GM18907 (cell line): ENCODE measurements around the gene NUP210.
A peak's percentile ranks its signal among the peaks of the same experiment; 100 is the strongest.

Source experiments
- ATAC-seq: cut with Tn5 transposase; IDR thresholded peaks from one replicate; pipeline ENCODE4 v1.9.1; 2021; ENCODE audit warnings: mild to moderate bottlenecking, moderate library complexity; ENCODE audit not compliant: unreplicated experiment

The NUP210 gene

DNA sequence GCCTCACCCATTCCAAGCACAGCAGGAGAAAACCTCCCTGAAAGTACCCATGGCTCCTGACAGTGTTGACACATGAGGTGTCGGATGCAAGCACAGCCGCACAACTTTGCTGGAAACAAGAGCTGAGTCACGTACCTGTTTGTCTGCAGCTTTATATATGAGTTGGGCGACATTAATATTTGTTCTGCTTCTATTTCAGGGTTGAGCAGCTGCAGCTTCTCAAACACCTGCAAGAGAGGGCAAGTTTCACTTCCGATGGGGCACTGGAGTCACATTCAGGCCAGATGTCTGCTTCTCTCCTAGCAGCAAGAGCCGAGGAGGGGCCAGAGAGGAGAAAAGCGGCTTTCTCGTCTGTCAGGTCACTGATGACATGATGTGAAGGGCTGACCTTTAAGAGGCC lies 88.0 kb downstream of the NUP210 start:
- ATAC-seq, result peak; percentile 90

DNA sequence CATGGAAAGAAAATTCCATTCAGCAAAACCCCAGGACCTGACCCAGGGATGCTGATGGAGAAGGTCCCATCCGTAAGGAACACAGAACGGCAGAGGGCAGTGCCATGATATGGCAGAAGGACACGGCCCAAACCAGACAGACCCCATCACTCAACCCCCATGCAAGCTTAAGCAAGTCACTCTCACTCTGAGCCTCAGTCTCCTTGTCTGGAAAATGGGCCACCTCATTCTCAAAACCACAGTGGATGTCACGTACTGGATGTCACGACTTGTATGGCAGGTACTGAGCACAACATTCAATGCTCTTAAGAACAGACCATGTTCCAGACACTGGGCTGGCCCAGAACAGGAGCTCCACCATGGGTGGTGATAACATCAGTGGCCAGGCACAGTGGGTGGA lies 90.4 kb downstream of the NUP210 start:
- no peak for ATAC-seq

DNA sequence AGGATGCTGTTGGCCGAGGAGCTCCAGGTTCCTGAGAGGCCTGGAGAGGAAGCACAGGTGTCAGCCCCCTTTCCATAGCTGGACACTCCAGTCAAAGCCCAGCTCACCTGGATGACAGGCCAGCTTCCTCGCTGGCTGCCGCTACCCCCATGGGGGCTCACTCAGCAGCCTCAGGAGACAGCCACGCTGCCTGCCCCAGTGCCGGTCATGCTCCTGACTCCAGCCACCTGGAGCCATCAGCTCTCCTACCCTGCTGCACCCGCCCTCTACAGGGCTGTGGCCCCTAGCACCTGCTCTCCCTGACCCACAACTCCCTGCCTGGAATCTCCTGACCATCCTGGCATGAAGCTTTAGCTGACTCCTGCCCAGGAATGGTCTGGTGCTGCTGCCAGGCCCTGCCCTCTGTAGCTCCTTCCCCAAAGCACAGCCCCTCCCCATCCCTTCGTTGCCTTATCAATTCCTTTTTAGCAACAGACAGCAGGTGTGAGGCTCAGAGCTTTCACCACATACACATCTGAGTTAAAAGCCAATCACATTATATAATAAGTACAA lies 94.2 kb downstream of the NUP210 start:
- no peak for ATAC-seq

DNA sequence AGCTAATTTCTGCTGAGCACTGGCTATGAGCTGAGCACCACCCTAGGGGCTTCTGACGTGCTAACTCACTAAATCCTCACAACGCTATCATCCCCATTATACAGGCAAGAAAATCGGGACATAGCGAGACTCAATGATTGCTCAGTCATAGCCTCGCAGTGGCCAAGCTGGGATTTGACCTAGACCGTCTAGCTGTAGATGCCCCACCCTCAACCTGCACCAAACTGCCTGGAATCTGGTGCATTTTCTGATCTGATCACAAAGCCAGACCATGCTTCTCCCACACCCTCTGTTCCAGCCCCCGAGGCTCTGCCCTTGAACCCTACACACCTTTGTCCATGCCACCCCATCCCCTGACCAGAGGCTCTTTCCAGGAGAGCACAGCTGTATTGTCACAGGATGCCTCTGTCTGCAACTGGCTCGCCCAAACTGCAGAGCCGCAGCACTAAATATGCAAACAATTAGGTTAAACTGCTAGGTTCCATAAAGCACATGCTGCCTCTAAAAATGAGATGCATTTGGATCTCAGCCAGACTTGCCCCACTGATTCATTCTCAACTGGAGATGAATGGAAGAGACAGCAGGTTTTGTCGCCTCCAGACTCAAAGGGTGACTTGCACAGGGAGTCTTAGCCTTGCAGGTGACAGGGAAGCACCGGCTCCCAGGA lies 95.2 kb downstream of the NUP210 start:
- no peak for ATAC-seq

DNA sequence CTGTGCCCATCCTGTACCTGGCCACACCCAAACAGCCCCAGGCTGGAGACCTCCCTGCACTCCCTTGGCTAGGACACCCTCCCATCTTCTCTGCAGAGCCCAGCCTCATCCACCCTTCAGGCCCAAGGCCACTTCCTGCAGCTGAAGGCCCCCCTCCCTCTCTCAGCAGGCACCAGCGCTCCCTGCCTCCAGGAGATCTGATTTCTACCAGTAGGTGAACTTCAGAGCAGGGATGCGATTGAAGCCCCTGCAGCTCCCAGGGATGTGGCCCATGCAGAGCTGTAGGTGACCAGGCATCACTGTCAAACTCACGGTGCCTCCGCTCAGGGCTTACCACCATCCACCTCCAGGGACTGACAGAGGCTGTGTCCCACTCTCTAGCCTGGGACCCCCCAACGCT lies 96.3 kb downstream of the NUP210 start:
- ATAC-seq, result no peak

DNA sequence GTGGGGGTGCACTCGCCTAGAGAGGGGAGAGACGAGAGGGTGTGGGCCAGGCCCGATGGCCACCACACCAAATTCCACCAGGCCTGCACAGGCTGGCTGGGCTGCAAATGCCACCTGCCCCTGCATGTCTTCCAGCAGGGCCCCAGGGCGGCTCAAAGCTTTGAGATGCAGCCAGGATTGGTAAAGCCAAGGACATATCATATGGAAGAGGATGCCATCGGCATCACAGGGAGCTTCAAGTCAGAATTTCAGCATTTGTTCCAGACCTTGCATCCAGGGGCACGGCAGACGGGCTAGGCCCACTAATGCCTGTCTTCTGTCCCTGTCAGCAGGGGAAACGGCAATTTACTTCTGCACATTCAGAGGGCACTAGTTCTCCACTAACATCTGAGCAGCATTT lies 97.8 kb downstream of the NUP210 start:
- ATAC-seq, result no peak

DNA sequence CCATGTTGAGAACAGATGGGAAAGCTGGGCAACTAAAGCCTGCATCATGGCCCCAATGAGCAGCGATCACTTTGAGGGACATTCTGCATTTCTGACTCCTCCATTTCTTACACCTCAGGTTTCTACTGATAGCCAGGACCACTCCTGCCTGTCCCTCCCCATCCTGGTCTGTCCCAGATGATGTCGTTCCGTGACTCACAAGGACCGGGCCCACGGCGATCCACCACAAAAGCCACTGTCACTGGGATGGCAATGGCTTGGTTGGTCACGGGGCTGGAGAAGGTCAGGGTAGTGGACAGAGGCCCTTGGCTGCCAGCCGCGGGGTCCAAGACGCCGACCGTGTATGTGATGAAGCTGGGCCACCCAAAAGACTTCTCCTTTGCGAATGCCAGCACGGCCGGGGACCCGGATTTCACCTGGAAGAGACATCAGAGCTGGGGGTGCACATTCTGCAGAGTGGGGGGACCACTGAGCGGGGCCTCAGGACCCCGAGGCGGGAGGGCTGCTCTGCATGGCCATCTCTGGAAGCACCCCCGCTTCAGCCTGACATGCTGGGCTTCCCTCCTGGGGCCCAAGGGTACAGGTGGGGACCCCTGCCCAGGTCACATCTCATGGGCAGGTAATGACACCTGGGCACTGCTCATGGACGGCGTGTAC lies 100.4 kb downstream of the NUP210 start:
- ATAC-seq, result no peak

DNA sequence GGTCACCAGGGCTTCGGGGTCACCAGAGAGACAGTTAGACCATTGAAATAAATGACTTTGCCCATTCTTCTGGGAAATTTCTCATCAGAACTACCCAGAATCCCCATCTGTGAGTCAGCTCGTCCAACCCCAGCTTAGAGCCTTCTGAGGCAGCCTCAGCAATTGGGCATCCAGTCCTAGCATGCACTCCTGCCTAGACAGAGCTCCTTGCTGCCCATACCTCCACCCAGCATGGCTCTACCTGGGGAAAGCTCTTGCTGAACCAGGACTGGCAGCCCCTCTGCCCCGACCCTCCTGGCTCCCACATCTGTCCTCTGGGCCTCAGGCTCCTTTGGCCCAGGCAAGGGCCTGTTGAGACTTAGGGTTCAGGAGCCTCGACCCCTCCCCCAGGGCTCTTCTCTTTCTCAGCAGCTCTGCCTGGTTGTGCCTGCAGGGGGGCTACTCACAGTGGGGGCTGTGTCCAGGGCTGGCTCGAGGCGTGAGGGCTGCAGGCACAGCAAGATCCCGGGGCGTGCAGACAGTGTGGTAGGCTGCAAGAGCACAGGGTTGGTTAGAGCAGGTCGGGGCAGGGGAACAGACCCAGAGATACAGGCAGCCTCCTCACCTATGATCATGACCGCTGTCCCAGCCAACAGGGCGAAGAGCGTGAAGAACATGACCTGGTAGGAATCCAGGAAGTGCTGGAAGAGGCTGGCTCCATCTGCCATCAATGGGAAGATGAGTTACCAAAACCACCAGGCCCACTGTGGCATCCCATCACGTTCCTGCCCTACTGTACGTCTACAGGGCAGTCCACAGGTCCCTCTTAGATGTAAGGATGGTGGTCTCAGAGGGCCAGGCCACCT lies 101.3 kb downstream of the NUP210 start:
- no peak for ATAC-seq

DNA sequence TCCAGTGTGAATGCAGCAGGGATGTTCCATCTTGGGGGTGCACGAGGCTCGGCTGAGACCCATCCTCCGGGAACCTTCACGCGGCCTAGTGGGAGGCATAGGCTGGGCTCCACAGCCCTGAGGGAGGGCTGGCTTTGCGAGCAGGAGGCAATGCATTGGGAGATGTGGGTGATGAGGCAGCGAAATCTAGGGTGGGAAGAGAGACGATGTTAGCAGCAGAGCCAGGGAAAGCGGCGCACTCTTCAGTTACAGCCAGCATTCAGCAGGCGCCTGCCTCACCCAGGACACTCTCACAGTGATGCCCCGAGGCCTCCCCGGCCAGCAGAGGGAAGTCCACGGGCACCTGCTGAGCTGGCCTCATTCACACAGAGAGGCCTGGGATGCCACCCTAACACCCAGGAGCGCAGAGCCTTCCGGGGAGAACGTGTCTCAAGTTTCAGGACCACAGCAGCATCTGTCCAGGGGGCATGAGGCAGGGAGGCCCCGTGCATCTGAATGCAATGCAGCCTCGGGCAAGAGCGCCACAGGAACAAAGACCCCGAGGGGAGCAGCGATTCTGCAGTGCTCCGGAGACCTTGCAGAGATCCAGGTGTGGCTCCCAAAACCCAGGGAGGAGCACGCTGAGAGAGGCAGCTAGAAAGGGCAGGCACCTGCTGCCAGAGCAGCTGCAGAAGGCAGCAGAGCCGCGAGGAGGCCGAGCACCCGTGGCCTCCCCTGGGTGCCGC lies 102.4 kb downstream of the NUP210 start:
- no peak for ATAC-seq

DNA sequence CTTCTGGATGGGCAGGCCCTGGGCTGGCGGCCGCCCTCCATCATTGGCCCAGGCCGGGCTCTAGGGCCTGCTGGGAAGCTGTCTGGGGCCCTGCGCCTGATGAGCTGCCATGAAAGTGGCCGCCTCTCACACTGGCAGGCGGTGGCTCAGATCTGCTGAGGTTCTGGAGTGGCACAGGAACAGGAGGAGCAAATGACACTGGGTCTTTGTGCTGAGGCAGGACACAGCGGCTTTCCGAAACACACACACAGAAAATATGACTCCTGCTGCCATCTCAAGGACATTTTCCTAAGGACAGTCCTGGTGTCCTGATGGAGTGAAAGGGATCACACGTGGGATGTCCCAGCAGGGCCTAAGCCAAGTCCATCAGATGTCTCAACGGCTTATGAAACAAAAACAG lies 103.5 kb downstream of the NUP210 start:
- no peak for ATAC-seq

DNA sequence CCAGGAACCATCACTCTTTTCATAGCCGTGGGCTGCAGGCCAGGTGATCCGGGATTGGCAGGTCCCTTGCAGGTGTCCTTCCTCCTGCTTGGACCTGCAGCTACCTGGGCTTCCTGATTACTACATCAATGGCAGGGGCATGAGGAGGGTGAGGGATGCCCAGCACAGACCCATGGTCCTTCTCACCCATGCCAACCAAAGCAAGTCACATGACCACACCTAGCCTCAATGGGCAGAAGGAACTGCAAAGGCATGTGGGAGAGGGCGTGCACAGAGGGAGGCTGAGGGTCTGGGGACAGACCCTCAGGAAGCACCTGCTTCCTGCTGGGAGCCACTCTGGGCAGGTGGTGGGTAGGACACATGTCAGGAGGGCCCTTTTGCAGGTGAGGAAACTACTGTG lies 105.2 kb downstream of the NUP210 start:
- ATAC-seq, result no peak

DNA sequence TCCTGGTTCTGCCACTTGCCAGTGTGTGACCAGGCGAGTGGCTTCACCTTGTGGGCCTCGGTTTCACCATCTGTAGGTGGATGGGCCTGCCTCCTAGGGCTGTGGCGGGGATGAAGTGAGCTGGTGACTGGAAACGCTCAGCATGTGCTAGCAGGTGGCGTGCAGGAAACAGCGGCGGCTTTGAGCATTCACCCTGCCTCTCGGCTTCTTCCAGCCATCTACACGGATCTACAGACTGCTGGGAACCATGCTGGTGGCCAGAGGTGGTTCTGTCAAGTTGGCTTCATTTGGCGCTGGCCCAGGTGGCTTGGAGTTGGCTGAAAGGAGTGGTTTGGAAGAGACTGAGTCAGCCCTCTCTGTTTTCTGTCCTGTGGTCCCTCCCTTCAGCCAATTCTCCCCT lies 106.3 kb downstream of the NUP210 start:
- no peak for ATAC-seq

DNA sequence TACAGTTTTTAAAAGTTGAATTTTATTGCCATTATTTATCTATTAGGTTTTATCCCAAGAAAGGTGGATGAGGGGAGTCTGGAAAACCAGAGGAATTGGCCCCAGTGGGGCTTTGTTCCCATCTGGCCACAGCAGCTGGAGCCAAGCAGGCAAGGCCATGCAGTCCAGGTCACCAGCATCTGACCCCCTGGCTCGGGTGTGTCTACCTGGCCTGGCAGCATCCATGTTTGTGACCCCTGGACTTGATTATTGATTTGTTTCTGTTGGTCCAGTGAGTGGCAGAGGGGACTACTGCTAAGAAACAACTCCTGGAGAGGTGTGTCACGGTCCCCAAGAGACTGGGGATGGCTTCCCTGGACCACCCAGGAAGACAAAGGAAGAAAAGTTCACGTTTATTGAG lies 111.1 kb downstream of the NUP210 start:
- no peak for ATAC-seq

DNA sequence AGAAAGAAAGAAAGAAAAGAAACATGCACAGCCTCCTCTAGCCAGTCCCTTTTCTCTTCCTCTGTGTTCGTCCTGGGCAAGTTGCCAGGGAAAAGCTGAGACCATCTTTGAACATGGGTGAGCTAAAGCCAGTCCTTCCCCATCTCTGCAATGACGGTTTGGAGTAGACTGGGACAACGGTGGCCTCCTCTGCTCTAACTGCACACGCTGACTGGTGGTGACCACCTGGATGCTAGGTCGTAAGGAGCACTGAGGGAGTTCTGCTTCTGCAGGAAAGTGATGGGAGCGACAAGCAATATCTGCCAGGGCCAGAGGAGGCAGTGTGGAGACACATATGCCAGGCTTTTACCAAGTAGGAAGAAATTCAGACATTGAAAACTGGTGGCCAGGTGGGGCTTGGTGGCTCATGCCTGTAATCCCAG lies 111.7 kb downstream of the NUP210 start:
- ATAC-seq, result peak; percentile 45

DNA sequence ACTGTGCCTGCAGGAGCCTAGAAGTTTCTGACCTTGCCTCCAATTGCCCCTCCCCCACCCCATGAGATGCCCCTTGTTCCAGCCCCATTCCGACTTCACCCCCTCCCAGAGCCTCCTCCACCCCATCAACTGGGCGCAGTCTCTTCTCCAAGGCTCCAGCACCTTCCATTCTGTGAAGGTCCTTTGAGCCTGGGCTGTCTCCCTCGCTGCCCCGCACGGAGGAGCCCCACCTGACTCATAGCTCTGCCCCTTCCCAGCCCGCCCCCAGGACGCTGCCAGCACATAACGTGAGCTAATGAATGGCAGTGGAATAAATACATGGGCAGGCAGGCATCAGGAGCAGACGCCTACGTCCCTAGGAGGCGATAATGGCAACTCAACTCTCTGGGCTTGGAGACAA lies 113.1 kb downstream of the NUP210 start:
- no peak for ATAC-seq

DNA sequence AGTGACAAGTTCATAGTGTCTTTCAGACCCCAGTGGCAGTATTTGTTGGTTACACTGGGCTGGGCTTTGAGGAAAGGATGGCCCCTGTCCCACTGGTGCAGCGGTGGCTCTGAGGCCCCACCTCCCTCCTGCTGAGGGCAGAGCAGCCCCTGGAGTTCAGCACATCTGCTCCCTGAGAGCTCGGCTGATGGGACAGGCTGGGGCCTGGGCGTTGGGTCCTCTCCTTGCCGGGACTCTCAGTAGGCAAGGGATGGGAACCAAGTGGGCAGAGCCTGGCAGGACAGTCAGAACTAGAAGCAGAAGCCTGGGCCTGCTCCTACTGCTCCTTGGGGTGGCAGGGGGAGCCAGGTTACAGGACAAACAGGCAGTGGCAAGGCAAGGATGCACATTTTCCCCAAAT lies 114.5 kb downstream of the NUP210 start:
- no peak for ATAC-seq

DNA sequence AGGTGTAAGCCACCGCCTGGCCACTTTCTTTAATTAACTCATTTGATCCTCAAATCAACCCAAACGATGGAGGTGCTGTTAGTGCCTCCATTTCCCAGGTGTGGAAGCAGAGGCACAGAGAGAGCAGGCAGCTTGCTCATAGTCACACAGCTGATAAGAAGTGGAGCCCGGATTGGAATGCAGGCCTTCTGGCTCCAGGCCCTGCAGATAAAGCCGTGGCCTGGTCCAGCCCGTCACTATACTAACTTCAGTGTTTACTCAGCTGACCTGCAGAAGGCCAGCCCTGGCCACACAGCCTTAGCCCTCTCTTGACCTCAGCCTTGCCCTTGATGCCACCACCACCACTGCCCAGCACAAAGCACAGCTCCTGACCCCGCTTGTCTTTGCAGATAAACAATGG lies 116.7 kb downstream of the NUP210 start:
- ATAC-seq, result no peak

DNA sequence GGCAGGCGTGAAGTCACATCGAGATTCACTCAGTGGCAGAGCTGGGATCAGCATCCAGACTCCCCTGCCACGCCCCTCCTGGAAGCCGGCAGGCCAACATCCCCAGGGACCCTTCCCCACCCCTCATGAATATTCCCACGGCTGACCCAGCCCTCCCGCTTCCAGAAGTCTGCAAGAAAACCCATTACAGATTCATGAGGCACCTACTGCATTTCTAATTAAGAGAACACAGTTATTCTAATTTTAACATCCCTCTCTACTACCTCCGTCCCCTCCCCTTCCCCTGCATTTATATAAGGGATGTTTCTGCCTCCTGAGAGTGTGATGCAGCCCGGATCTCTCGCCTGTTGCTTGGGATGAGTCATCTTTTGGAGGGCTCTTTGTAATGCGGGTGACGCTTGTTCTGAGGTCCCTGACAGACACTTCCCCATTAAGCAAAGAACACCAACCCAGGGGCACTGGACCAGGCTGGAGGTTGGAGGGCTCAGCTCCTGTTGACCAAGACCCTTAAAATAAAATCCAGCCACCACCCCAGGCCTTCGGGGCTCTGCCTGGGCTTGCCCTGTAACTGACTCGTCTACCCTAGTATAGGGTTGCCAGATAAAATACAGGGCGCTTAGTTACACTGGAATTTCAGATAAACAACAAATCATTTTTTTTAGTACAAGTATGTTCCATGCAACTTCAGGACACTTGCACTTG lies 118.7 kb downstream of the NUP210 start:
- ATAC-seq, result no peak

DNA sequence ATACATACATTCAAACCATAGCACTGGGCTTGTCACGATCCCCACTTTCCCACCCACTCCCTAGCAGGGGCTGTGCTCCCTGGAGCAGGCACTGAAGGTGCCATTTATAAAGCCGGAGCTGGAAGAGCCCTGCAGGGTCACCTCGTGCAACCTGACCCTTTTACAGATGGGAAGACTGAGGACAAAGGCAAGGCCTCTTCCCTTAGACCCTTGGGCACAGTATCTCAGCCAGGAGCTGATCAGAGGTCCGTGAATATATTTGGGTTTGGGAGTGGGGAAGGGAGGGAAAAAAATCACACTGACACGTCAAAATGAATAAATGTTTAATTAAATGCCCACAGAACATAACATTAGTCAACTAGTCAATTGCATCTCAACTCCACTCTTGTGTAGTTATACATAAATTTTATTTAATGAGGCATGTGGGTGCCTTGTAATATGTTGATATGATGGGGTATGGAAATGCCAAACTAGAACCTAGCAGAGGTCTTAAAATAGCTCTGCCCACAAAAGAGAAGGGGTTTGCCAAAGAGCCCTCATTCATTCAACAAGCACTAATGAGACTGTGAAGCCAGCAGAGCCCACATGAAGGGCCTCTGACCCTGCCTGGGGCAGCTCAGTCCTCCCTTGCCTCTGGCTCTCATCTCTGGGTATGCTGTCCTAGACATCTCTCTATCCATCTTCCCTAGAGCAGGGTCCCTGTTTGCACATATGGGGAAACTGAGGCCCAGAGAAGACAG lies 119.4 kb downstream of the NUP210 start:
- no peak for ATAC-seq
